ENCODE results near the gene FBN1.

The FBN1 gene

GRCh38 chr15:48469271-48469670, 176.2 kb downstream of the FBN1 start:
- Histone ChIP-seq H3K79me1 (ENCODE audit: low read length) (no peaks in the 10 kb centered on the region), H3K4me3 (ENCODE audit: low read length) (no peak overlapping the region), H2BK120ac (ENCODE audit: low read depth, low read length) (no peak overlapping the region), H3K4me2 (ENCODE audit: low read length) (no peak overlapping the region), H3K27ac (ENCODE audit: low read depth, low read length) (no peak overlapping the region), H3K79me2 (ENCODE audit: control insufficient read depth, insufficient read depth, low read length) (no peaks in the 10 kb centered on the region), H3K36me3 (ENCODE audit: control insufficient read depth, insufficient read depth, low read length) (no peaks in the 10 kb centered on the region), H3K27me3 (ENCODE audit: insufficient read depth, low read length, poor library complexity) (no peaks in the 10 kb centered on the region), H3K4ac (ENCODE audit: low read depth, low read length) (no peak overlapping the region), H2BK15ac (replicated peaks; ENCODE audit: low read depth) (no peak overlapping the region), H3K4me1 (ENCODE audit: control insufficient read depth, low read depth, low read length) (no peaks in the 10 kb centered on the region), H2BK5ac (ENCODE audit: low read length) (no peak overlapping the region), H3K23ac (ENCODE audit: low read length) (no peak overlapping the region), H3K56ac (ENCODE audit: low read length) (no peak overlapping the region), H2AK5ac (ENCODE audit: low read length) (no peak overlapping the region), H4K8ac (ENCODE audit: low read depth, low read length) (no peak overlapping the region), H3K9ac (ENCODE audit: low read length) (no peak overlapping the region), H4K5ac (ENCODE audit: low read length) (no peak overlapping the region), H3K18ac (ENCODE audit: low read length) (no peak overlapping the region)
- no CpG with 5 or more reads among the region's 6 CpGs for WGBS (ENCODE audit: extremely low coverage, insufficient coverage, low lambda C conversion rate)
- DNase-seq = no peak

- Histone ChIP-seq H3K18ac (ENCODE audit: low read length) (no peak overlapping the region), H3K4me2 (ENCODE audit: low read length) (no peak overlapping the region), H2BK120ac (ENCODE audit: low read depth, low read length) (no peak overlapping the region), H2BK15ac (replicated peaks; ENCODE audit: low read depth) (no peak overlapping the region), H3K27me3 (ENCODE audit: insufficient read depth, low read length, poor library complexity) (no peaks in the 10 kb centered on the region), H3K79me1 (ENCODE audit: low read length) (no peaks in the 10 kb centered on the region), H4K5ac (ENCODE audit: low read length) (no peak overlapping the region), H3K4ac (ENCODE audit: low read depth, low read length) (no peak overlapping the region), H3K23ac (ENCODE audit: low read length) (no peak overlapping the region), H2BK5ac (ENCODE audit: low read length) (no peak overlapping the region), H4K8ac (ENCODE audit: low read depth, low read length) (no peak overlapping the region), H2AK5ac (ENCODE audit: low read length) (no peak overlapping the region), H3K4me1 (ENCODE audit: control insufficient read depth, low read depth, low read length) (no peaks in the 10 kb centered on the region), H3K79me2 (ENCODE audit: control insufficient read depth, insufficient read depth, low read length) (no peaks in the 10 kb centered on the region), H3K56ac (ENCODE audit: low read length) (no peak overlapping the region), H3K27ac (ENCODE audit: low read depth, low read length) (no peak overlapping the region), H3K9ac (ENCODE audit: low read length) (no peak overlapping the region), H3K36me3 (ENCODE audit: control insufficient read depth, insufficient read depth, low read length) (no peaks in the 10 kb centered on the region), H3K4me3 (ENCODE audit: low read length) (no peak overlapping the region)
- no peak for DNase-seq
- WGBS (ENCODE audit: extremely low coverage, insufficient coverage, low lambda C conversion rate) = no CpG with 5 or more reads among the region's 4 CpGs
Observed at GRCh38 chr15:48467801-48468200, 177.7 kb downstream of the FBN1 start.

GRCh38 chr15:48466820-48467219, 178.7 kb downstream of the FBN1 start:
- no peak overlapping the region for H3K9ac ChIP-seq (ENCODE audit: low read length)
- H3K4me3 ChIP-seq (ENCODE audit: low read length) = no peak overlapping the region
- H3K4me2 ChIP-seq (ENCODE audit: low read length) = no peak overlapping the region
- no peak overlapping the region for H2AK5ac ChIP-seq (ENCODE audit: low read length)
- H4K8ac ChIP-seq (ENCODE audit: low read depth, low read length) = no peak overlapping the region
- H3K56ac ChIP-seq (ENCODE audit: low read length) = no peak overlapping the region
- DNase-seq = no peak
- no peaks in the 10 kb centered on the region for H3K27me3 ChIP-seq (ENCODE audit: insufficient read depth, low read length, poor library complexity)
- H2BK120ac ChIP-seq (ENCODE audit: low read depth, low read length) = no peak overlapping the region
- no peak overlapping the region for H3K18ac ChIP-seq (ENCODE audit: low read length)
- H3K4ac ChIP-seq (ENCODE audit: low read depth, low read length) = no peak overlapping the region
- H3K4me1 ChIP-seq (ENCODE audit: control insufficient read depth, low read depth, low read length) = no peaks in the 10 kb centered on the region
- no peaks in the 10 kb centered on the region for H3K79me1 ChIP-seq (ENCODE audit: low read length)
- H4K5ac ChIP-seq (ENCODE audit: low read length) = no peak overlapping the region
- no peak overlapping the region for H3K27ac ChIP-seq (ENCODE audit: low read depth, low read length)
- WGBS (ENCODE audit: extremely low coverage, insufficient coverage, low lambda C conversion rate) = no CpG with 5 or more reads among the region's 1 CpG
- no peaks in the 10 kb centered on the region for H3K36me3 ChIP-seq (ENCODE audit: control insufficient read depth, insufficient read depth, low read length)
- no peak overlapping the region for H2BK5ac ChIP-seq (ENCODE audit: low read length)
- H3K23ac ChIP-seq (ENCODE audit: low read length) = no peak overlapping the region
- no peaks in the 10 kb centered on the region for H3K79me2 ChIP-seq (ENCODE audit: control insufficient read depth, insufficient read depth, low read length)
- no peak overlapping the region for H2BK15ac ChIP-seq (replicated peaks; ENCODE audit: low read depth)

GRCh38 chr15:48466079-48466478, 179.4 kb downstream of the FBN1 start:
- Histone ChIP-seq H2BK15ac (replicated peaks; ENCODE audit: low read depth) (no peak overlapping the region), H3K4me1 (ENCODE audit: control insufficient read depth, low read depth, low read length) (no peaks in the 10 kb centered on the region), H3K27me3 (ENCODE audit: insufficient read depth, low read length, poor library complexity) (no peaks in the 10 kb centered on the region), H2BK5ac (ENCODE audit: low read length) (no peak overlapping the region), H3K27ac (ENCODE audit: low read depth, low read length) (no peak overlapping the region), H3K36me3 (ENCODE audit: control insufficient read depth, insufficient read depth, low read length) (no peaks in the 10 kb centered on the region), H2BK120ac (ENCODE audit: low read depth, low read length) (no peak overlapping the region), H3K79me1 (ENCODE audit: low read length) (no peaks in the 10 kb centered on the region), H3K23ac (ENCODE audit: low read length) (no peak overlapping the region), H2AK5ac (ENCODE audit: low read length) (no peak overlapping the region), H3K4me2 (ENCODE audit: low read length) (no peak overlapping the region), H3K56ac (ENCODE audit: low read length) (no peak overlapping the region), H4K8ac (ENCODE audit: low read depth, low read length) (no peak overlapping the region), H3K4me3 (ENCODE audit: low read length) (no peak overlapping the region), H3K9ac (ENCODE audit: low read length) (no peak overlapping the region), H4K5ac (ENCODE audit: low read length) (no peak overlapping the region), H3K18ac (ENCODE audit: low read length) (no peak overlapping the region), H3K79me2 (ENCODE audit: control insufficient read depth, insufficient read depth, low read length) (no peaks in the 10 kb centered on the region), H3K4ac (ENCODE audit: low read depth, low read length) (no peak overlapping the region)
- DNase-seq = no peak

GRCh38 chr15:48465410-48465809, 180.1 kb downstream of the FBN1 start:
- no peak overlapping the region for H3K18ac ChIP-seq (ENCODE audit: low read length)
- H3K79me1 ChIP-seq (ENCODE audit: low read length) = no peaks in the 10 kb centered on the region
- no peaks in the 10 kb centered on the region for H3K4me1 ChIP-seq (ENCODE audit: control insufficient read depth, low read depth, low read length)
- H3K56ac ChIP-seq (ENCODE audit: low read length) = no peak overlapping the region
- H3K27ac ChIP-seq (ENCODE audit: low read depth, low read length) = no peak overlapping the region
- no peaks in the 10 kb centered on the region for H3K36me3 ChIP-seq (ENCODE audit: control insufficient read depth, insufficient read depth, low read length)
- no peak overlapping the region for H3K4me2 ChIP-seq (ENCODE audit: low read length)
- no peak overlapping the region for H4K8ac ChIP-seq (ENCODE audit: low read depth, low read length)
- H2AK5ac ChIP-seq (ENCODE audit: low read length) = no peak overlapping the region
- H3K27me3 ChIP-seq (ENCODE audit: insufficient read depth, low read length, poor library complexity) = no peaks in the 10 kb centered on the region
- no CpG with 5 or more reads among the region's 5 CpGs for WGBS (ENCODE audit: extremely low coverage, insufficient coverage, low lambda C conversion rate)
- H2BK120ac ChIP-seq (ENCODE audit: low read depth, low read length) = no peak overlapping the region
- H3K9ac ChIP-seq (ENCODE audit: low read length) = no peak overlapping the region
- no peak overlapping the region for H2BK15ac ChIP-seq (replicated peaks; ENCODE audit: low read depth)
- H3K23ac ChIP-seq (ENCODE audit: low read length) = no peak overlapping the region
- H2BK5ac ChIP-seq (ENCODE audit: low read length) = no peak overlapping the region
- H3K79me2 ChIP-seq (ENCODE audit: control insufficient read depth, insufficient read depth, low read length) = no peaks in the 10 kb centered on the region
- H3K4ac ChIP-seq (ENCODE audit: low read depth, low read length) = no peak overlapping the region
- no peak for DNase-seq
- no peak overlapping the region for H3K4me3 ChIP-seq (ENCODE audit: low read length)
- no peak overlapping the region for H4K5ac ChIP-seq (ENCODE audit: low read length)

- no peaks in the 10 kb centered on the region for H3K36me3 ChIP-seq (ENCODE audit: control insufficient read depth, insufficient read depth, low read length)
- H3K4me3 ChIP-seq (ENCODE audit: low read length) = no peak overlapping the region
- H2BK120ac ChIP-seq (ENCODE audit: low read depth, low read length) = no peak overlapping the region
- no peak overlapping the region for H2BK15ac ChIP-seq (replicated peaks; ENCODE audit: low read depth)
- no peak overlapping the region for H3K27ac ChIP-seq (ENCODE audit: low read depth, low read length)
- H3K56ac ChIP-seq (ENCODE audit: low read length) = no peak overlapping the region
- H3K79me2 ChIP-seq (ENCODE audit: control insufficient read depth, insufficient read depth, low read length) = no peaks in the 10 kb centered on the region
- H4K8ac ChIP-seq (ENCODE audit: low read depth, low read length) = no peak overlapping the region
- no peaks in the 10 kb centered on the region for H3K27me3 ChIP-seq (ENCODE audit: insufficient read depth, low read length, poor library complexity)
- H3K4me2 ChIP-seq (ENCODE audit: low read length) = no peak overlapping the region
- H3K79me1 ChIP-seq (ENCODE audit: low read length) = no peaks in the 10 kb centered on the region
- WGBS (ENCODE audit: extremely low coverage, insufficient coverage, low lambda C conversion rate) = no CpG with 5 or more reads among the region's 4 CpGs
- no peak overlapping the region for H2AK5ac ChIP-seq (ENCODE audit: low read length)
- H4K5ac ChIP-seq (ENCODE audit: low read length) = no peak overlapping the region
- no peak overlapping the region for H3K4ac ChIP-seq (ENCODE audit: low read depth, low read length)
- H3K23ac ChIP-seq (ENCODE audit: low read length) = no peak overlapping the region
- no peak for DNase-seq
- no peak overlapping the region for H3K18ac ChIP-seq (ENCODE audit: low read length)
- H3K9ac ChIP-seq (ENCODE audit: low read length) = no peak overlapping the region
- H2BK5ac ChIP-seq (ENCODE audit: low read length) = no peak overlapping the region
- H3K4me1 ChIP-seq (ENCODE audit: control insufficient read depth, low read depth, low read length) = no peaks in the 10 kb centered on the region
Observed at GRCh38 chr15:48463366-48463880, 182.1 kb downstream of the FBN1 start.

Data from mesendoderm (in vitro differentiated cells).